Glutamatergic neuron (in vitro differentiated cells): ENCODE data around the gene ABCA1. TPM values are rescaled to one million over a fixed set of nuclear protein-coding genes. Genes with fewer than 3 reads are reported as not detected.
"Not testable (repeated sequence)": the region's sequence is repeated elsewhere in the genome, so short reads cannot be mapped to it uniquely, and the experiment has no call there.

Source experiments
- DNase-seq: peaks from one replicate; pipeline ENCODE4 v3.0.0; 2022
- H3K27ac Mint-ChIP-seq: one replicate; pipeline ENCODE4 v1.8.0; 2020; ENCODE audit warnings: mild to moderate bottlenecking, mixed read lengths, inconsistent platforms; ENCODE audit not compliant: unreplicated experiment
- H3K27me3 Mint-ChIP-seq: one replicate; pipeline ENCODE4 v1.8.0; 2020; ENCODE audit warnings: mild to moderate bottlenecking, moderate library complexity, mixed read lengths, inconsistent platforms; ENCODE audit not compliant: unreplicated experiment
- H3K36me3 Mint-ChIP-seq: one replicate; pipeline ENCODE4 v1.8.0; 2020; ENCODE audit warnings: mild to moderate bottlenecking, mixed read lengths, inconsistent platforms; ENCODE audit not compliant: unreplicated experiment
- H3K4me1 Mint-ChIP-seq: one replicate; pipeline ENCODE4 v1.8.0; 2020; ENCODE audit warnings: mild to moderate bottlenecking, low read depth, mixed read lengths, inconsistent platforms; ENCODE audit not compliant: unreplicated experiment
- H3K4me3 Mint-ChIP-seq: one replicate; pipeline ENCODE4 v1.8.0; 2020; ENCODE audit warnings: mild to moderate bottlenecking, mixed read lengths, inconsistent platforms; ENCODE audit not compliant: unreplicated experiment
- H3K9me3 Mint-ChIP-seq: one replicate; pipeline ENCODE4 v1.8.0; 2020; ENCODE audit warnings: mild to moderate bottlenecking, moderate library complexity, mixed read lengths, inconsistent platforms; ENCODE audit not compliant: unreplicated experiment
- CTCF ChIP-seq: fragments of 200-600 bp; sonication (generic); IDR thresholded peaks from one replicate; pipeline ENCODE4 v1.5.0; 2021; ENCODE audit not compliant: partially characterized antibody, unreplicated experiment
- total RNA-seq: library from RNA; stranded (reverse); fragmentation: NEBNext Ultra II Directional; extraction: Animal tissue kit (Norgen Biotek cat#: 25700); gene quantifications from one replicate; pipeline ENCODE4 v1.2.1, GENCODE V29; 2021; ENCODE audit not compliant: unreplicated experiment

The ABCA1 gene
- total RNA-seq, 1 donor from 2014 or later = 146 TPM

GRCh38 chr9:104775574-104775936, 152.4 kb downstream of the ABCA1 start:
- H3K4me1 Mint-ChIP-seq = peaks cover 8% of the 10 kb centered on the region
- H3K27ac Mint-ChIP-seq = no peak overlapping the region
- TF ChIP-seq CTCF = no peak
- H3K27me3 Mint-ChIP-seq = peaks cover 4% of the 10 kb centered on the region
- no peaks in the 10 kb centered on the region for H3K36me3 Mint-ChIP-seq
- no peak for DNase-seq
- H3K4me3 Mint-ChIP-seq = no peak overlapping the region
- H3K9me3 Mint-ChIP-seq = peaks cover 8% of the 10 kb centered on the region

GRCh38 chr9:104774831-104775573, 153.0 kb downstream of the ABCA1 start:
- no peak for DNase-seq
- no peak overlapping the region for H3K4me3 Mint-ChIP-seq
- peaks cover 4% of the 10 kb centered on the region for H3K27me3 Mint-ChIP-seq
- H3K4me1 Mint-ChIP-seq = peaks cover 8% of the 10 kb centered on the region
- no peak overlapping the region for H3K27ac Mint-ChIP-seq
- H3K9me3 Mint-ChIP-seq = peaks cover 6% of the 10 kb centered on the region
- H3K36me3 Mint-ChIP-seq = no peaks in the 10 kb centered on the region
- no peak for TF ChIP-seq CTCF

GRCh38 chr9:104774132-104774531, 153.8 kb downstream of the ABCA1 start:
- no peaks in the 10 kb centered on the region for H3K36me3 Mint-ChIP-seq
- H3K27me3 Mint-ChIP-seq = peaks cover 4% of the 10 kb centered on the region
- no peak for TF ChIP-seq CTCF
- no peak for DNase-seq
- peaks cover 6% of the 10 kb centered on the region for H3K9me3 Mint-ChIP-seq
- H3K27ac Mint-ChIP-seq = no peak overlapping the region
- H3K4me1 Mint-ChIP-seq = peaks cover 8% of the 10 kb centered on the region
- H3K4me3 Mint-ChIP-seq = no peak overlapping the region

GRCh38 chr9:104772714-104773510, 155.0 kb downstream of the ABCA1 start:
- peaks cover 8% of the 10 kb centered on the region for H3K4me1 Mint-ChIP-seq
- peak overlapping the region; percentile 31 for H3K27ac Mint-ChIP-seq
- peaks cover 5% of the 10 kb centered on the region for H3K9me3 Mint-ChIP-seq
- no peak for TF ChIP-seq CTCF
- H3K27me3 Mint-ChIP-seq = peaks cover 2% of the 10 kb centered on the region
- H3K36me3 Mint-ChIP-seq = no peaks in the 10 kb centered on the region
- H3K4me3 Mint-ChIP-seq = peak overlapping the region; percentile 22
- DNase-seq = no peak

- no peak overlapping the region for H3K27ac Mint-ChIP-seq
- no peak for TF ChIP-seq CTCF
- H3K27me3 Mint-ChIP-seq = no peaks in the 10 kb centered on the region
- no peaks in the 10 kb centered on the region for H3K36me3 Mint-ChIP-seq
- H3K4me1 Mint-ChIP-seq = peaks cover 8% of the 10 kb centered on the region
- no peak overlapping the region for H3K4me3 Mint-ChIP-seq
- H3K9me3 Mint-ChIP-seq = peaks cover 1% of the 10 kb centered on the region
- no peak for DNase-seq
These were observed 158.3 kb downstream of the ABCA1 start for GRCh38 chr9:104769655-104770054.

GRCh38 chr9:104769029-104769428, 158.9 kb downstream of the ABCA1 start:
- H3K9me3 Mint-ChIP-seq, H3K36me3 Mint-ChIP-seq, H3K4me1 Mint-ChIP-seq, H3K27ac Mint-ChIP-seq, H3K4me3 Mint-ChIP-seq, H3K27me3 Mint-ChIP-seq, DNase-seq: not testable (repeated sequence)
